ENCODE results near the gene TRPV5. TPM values are rescaled to one million over a fixed set of nuclear protein-coding genes. Genes with fewer than 3 reads are reported as not detected.

TRPV5 gene
- total RNA-seq, 4 donors from 2014 or later = not detected

DNA sequence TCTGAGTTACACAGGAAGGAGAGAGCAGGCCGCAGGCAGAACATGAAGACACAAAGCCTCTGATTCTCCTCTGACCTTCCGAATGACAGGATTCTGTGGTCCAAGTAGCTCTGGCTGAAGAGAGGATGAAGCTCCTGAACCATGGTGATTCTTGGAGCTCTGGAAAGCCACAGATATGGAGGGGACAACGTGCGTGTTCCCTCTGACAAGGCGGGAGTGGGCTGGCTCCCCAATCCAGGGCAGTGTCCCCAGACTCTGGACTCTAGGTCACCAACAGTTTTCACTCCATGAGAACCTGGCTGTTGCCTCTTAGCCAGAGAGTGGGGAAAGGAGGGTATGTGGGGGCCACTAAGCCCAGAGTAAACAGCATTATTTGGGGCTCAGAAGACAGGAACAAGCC, 40.6 kb downstream of the TRPV5 start:
- Histone ChIP-seq H3K4me1 (peaks cover 7% of the 10 kb centered on the region), H3K9me3 (no peaks in the 10 kb centered on the region), H3K27me3 (peaks cover 4% of the 10 kb centered on the region), H3K36me3 (no peaks in the 10 kb centered on the region), H3K27ac (no peak overlapping the region), H3K4me3 (no peak overlapping the region)
- 86% methylated on average over 4 of the region's 5 CpGs for WGBS
- TF ChIP-seq POLR2A (IDR thresholded peaks at IDR 0.05) (no peak), POLR2AphosphoS5 (IDR thresholded peaks at IDR 0.05) (no peak), EP300 (IDR thresholded peaks at IDR 0.05) (no peak)
- TF ChIP-seq, protein P1, sequence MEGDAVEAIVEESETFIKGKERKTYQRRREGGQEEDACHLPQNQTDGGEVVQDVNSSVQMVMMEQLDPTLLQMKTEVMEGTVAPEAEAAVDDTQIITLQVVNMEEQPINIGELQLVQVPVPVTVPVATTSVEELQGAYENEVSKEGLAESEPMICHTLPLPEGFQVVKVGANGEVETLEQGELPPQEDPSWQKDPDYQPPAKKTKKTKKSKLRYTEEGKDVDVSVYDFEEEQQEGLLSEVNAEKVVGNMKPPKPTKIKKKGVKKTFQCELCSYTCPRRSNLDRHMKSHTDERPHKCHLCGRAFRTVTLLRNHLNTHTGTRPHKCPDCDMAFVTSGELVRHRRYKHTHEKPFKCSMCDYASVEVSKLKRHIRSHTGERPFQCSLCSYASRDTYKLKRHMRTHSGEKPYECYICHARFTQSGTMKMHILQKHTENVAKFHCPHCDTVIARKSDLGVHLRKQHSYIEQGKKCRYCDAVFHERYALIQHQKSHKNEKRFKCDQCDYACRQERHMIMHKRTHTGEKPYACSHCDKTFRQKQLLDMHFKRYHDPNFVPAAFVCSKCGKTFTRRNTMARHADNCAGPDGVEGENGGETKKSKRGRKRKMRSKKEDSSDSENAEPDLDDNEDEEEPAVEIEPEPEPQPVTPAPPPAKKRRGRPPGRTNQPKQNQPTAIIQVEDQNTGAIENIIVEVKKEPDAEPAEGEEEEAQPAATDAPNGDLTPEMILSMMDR (IDR thresholded peaks at IDR 0.05) = no peak
- DNase-seq (ENCODE audit: low spot score in 2 of 2) = peak in 1 of 2 donors; percentile 56

DNA sequence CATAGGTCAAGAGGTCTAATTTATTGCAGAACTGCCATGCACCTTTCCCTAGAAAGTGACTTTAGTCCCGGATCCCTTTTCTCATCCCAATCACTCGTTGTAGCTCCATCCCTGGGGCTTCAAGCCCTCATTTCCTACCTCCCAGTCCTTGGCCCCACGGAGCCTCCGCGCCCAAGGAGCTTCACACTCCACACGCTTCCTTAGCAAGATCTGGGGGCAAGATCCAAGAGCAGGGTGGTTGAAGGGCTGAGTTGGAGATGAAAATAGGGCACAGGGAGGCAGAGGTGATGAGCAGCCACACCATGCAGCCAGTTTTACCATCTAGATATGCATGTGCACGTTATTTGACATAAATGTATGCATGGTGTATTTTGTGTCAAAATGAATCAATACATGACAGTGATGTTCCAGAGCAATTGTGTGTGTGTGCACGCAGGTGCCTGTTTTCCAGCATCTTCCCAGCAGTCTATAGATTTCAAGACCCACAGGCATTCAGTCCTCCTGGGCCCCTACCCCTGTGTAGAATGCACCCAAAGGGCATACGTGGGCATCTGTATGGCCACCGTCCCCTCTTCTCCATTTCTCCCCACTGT, 42.0 kb downstream of the TRPV5 start:
- Histone ChIP-seq H3K36me3 (no peaks in the 10 kb centered on the region), H3K27ac (no peak overlapping the region), H3K4me1 (peaks cover 7% of the 10 kb centered on the region), H3K9me3 (no peaks in the 10 kb centered on the region), H3K27me3 (peaks cover 4% of the 10 kb centered on the region), H3K4me3 (no peak overlapping the region)
- WGBS = 87% methylated on average over 10 of the region's 10 CpGs
- no peak for TF ChIP-seq EP300 (IDR thresholded peaks at IDR 0.05)
- no peak for TF ChIP-seq POLR2A (IDR thresholded peaks at IDR 0.05)
- TF ChIP-seq, protein P1 (IDR thresholded peaks at IDR 0.05) = no peak
- TF ChIP-seq POLR2AphosphoS5 (IDR thresholded peaks at IDR 0.05) = no peak
- peak in 1 of 2 donors; percentile 26 for DNase-seq (ENCODE audit: low spot score in 2 of 2)

DNA sequence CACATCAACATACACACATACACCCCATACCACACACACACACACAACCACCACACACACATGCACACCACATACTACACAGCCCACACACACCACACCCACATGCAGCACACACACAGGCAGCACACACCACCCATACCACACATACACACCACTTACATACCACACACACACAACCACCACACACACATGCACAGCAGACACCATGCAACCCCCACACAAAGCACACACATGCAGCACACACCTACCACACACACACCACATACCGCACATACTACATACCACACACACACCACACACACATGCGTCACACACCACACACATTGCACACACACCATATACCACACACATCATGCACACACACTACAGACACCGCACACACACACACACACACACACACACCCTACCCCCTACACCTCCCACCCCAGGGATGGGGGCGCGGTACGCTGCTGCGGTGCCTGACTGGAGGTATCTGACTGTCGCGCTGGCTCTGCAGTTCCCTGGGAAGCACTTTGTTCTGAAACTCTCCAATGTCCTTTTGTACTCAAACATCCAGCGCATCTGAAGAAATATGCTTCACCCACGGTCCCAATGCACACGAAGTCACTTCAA, 42.6 kb downstream of the TRPV5 start:
- TF ChIP-seq EP300 (IDR thresholded peaks at IDR 0.05) = no peak
- TF ChIP-seq, protein P1 (IDR thresholded peaks at IDR 0.05) = no peak
- TF ChIP-seq POLR2AphosphoS5 (IDR thresholded peaks at IDR 0.05) = no peak
- TF ChIP-seq POLR2A (IDR thresholded peaks at IDR 0.05) = no peak
- Histone ChIP-seq H3K9me3 (no peaks in the 10 kb centered on the region), H3K4me3 (no peak overlapping the region), H3K27me3 (peaks cover 4% of the 10 kb centered on the region), H3K36me3 (no peaks in the 10 kb centered on the region), H3K27ac (no peak overlapping the region), H3K4me1 (peaks cover 11% of the 10 kb centered on the region)
- peak in 1 of 2 donors; percentile 26 for DNase-seq (ENCODE audit: low spot score in 2 of 2)
- WGBS = 76% methylated on average over 12 of the region's 12 CpGs

DNA sequence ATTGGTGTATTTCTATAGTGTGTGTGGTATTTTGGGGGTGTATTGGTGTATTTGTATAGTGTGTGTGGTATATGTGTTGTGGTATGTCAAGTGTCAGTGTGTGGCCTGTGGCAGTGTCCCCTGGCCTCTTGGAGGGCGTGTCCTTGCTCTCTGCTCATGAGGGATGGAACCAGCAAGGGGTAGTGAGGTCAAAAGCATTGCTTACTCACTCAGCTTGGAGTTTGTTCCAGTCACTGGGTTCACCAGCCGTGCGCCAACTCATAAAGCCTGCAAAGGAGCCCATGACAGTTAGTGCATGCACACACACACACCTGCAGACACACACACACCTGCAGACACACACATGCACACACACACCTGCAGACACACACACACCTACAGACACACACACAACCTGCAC, 43.7 kb downstream of the TRPV5 start:
- Histone ChIP-seq H3K27me3 (peaks cover 4% of the 10 kb centered on the region), H3K9me3 (no peaks in the 10 kb centered on the region), H3K4me1 (peaks cover 21% of the 10 kb centered on the region), H3K27ac (no peak overlapping the region), H3K36me3 (no peaks in the 10 kb centered on the region), H3K4me3 (no peak overlapping the region)
- TF ChIP-seq EP300 (IDR thresholded peaks at IDR 0.05) (no peak), POLR2AphosphoS5 (IDR thresholded peaks at IDR 0.05) (no peak)
- TF ChIP-seq, protein P1 (IDR thresholded peaks at IDR 0.05) = no peak
- DNase-seq (ENCODE audit: low spot score in 2 of 2) = peak in 1 of 2 donors; percentile 53
- 24% methylated on average over 2 of the region's 3 CpGs for WGBS

DNA sequence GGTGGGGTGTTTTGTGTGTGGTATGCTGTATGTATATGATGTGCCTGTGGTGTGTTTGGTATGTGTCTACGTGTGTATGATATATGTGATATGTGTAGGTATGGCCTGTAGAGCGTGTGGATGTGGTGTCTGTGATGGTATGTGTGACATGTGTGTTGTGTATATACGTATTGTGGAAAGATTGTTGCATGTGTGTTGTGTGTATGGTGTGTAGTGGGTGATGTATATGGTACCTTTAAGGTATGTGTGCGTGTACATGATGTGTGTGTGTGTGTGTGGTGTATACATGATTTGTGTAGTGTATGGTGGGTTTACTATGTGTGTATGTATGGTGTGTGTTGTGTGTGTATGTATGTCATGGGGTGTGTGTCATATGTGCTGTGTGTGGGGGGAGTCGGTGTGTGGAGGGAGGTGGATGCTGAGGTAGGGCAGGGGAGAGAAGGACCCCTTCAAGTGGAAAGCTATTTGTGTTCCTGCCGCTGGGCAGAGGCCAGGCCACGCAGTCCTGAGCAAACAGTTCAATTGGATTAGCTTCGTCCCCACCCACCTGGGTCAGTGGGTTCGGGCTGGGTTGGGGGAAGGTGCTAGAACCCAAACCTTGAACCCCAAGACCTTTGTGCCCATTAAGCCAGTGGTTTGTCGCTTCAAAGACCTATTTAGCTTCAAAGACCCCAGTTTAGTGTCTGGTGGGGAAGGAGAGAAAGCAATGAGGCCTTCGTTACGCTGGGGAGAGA, 46.1 kb downstream of the TRPV5 start:
- H3K4me1 ChIP-seq = peaks cover 26% of the 10 kb centered on the region
- H3K4me3 ChIP-seq = no peak overlapping the region
- H3K36me3 ChIP-seq = no peaks in the 10 kb centered on the region
- no peaks in the 10 kb centered on the region for H3K9me3 ChIP-seq
- WGBS = 89% methylated on average over 12 of the region's 12 CpGs
- no peaks in the 10 kb centered on the region for H3K27me3 ChIP-seq
- DNase-seq (ENCODE audit: low spot score in 2 of 2) = peak; percentile 49 to 72
- no peak overlapping the region for H3K27ac ChIP-seq
- TF ChIP-seq EP300 (IDR thresholded peaks at IDR 0.05) = no peak
- TF ChIP-seq, protein P1 (IDR thresholded peaks at IDR 0.05) = no peak
- TF ChIP-seq POLR2AphosphoS5 (IDR thresholded peaks at IDR 0.05) = no peak
- no peak for TF ChIP-seq POLR2A (IDR thresholded peaks at IDR 0.05)
